ENCODE results near the gene PACS1. TPM values are rescaled to one million over a fixed set of nuclear protein-coding genes. Genes with fewer than 3 reads are reported as not detected.
"Not testable (repeated sequence)": the region's sequence is repeated elsewhere in the genome, so short reads cannot be mapped to it uniquely, and the experiment has no call there.

PACS1 gene
- total RNA-seq, 2 donors from 2014 or later = 65.1 to 84.1 TPM

DNA sequence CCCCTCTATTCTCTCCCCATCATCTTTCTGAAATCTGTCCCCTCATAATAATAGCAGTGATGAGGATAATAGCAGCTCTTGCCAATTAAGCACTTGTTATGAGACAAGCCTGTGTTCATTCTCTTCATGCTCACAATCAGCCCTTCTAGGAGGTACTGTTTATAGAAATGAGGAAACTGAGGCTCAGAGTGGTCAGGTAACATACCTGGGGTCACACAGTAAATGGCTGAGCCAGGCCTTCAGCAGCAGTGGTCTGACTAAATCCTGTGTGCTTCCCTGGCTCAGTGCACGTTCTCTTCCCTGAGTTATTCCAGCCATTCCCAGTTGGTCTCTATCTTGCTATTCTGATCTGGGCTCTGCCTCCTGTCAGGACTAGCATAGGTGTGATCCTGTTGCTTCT is 204.1 kb downstream of the PACS1 start:
- intact Hi-C loops (cut with DNase I) = no loop called here
- no peak for DNase-seq (ENCODE audit: low spot score)

- intact Hi-C loops (cut with DNase I) = no loop called here
- no peak for DNase-seq (ENCODE audit: low spot score)
Observed at GRCh38 chr11:66275396-66275795, 205.3 kb downstream of the PACS1 start.

GRCh38 chr11:66275984-66276612 is 206.0 kb downstream of the PACS1 start:
- intact Hi-C loops (cut with DNase I) = no loop called here
- no peak for DNase-seq (ENCODE audit: low spot score)

DNA sequence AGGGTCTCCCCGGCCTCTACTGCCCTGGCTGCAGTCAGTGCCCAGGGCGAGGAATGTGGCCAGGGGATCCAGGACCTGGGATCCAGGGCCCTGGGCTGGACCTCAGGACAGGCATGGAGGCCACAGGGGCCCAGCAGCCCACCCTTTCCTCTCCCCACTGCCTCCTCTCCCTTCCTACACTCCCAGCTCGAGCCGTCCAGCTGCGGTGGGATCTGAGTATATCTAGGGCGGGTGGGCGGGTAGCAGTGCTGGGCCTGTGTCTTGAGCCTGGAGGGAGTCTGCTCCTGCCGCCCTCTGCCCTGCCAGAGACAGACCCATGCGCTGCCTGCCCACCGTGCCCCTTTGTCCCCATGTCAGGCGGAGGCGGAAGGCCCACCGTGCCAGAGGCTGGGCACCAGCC is 206.5 kb downstream of the PACS1 start:
- DNase-seq (ENCODE audit: low spot score); intact Hi-C loops (cut with DNase I): not testable (repeated sequence)

- DNase-seq (ENCODE audit: low spot score); intact Hi-C loops (cut with DNase I): not testable (repeated sequence)
Observed at GRCh38 chr11:66277064-66277463, 207.0 kb downstream of the PACS1 start.

DNA sequence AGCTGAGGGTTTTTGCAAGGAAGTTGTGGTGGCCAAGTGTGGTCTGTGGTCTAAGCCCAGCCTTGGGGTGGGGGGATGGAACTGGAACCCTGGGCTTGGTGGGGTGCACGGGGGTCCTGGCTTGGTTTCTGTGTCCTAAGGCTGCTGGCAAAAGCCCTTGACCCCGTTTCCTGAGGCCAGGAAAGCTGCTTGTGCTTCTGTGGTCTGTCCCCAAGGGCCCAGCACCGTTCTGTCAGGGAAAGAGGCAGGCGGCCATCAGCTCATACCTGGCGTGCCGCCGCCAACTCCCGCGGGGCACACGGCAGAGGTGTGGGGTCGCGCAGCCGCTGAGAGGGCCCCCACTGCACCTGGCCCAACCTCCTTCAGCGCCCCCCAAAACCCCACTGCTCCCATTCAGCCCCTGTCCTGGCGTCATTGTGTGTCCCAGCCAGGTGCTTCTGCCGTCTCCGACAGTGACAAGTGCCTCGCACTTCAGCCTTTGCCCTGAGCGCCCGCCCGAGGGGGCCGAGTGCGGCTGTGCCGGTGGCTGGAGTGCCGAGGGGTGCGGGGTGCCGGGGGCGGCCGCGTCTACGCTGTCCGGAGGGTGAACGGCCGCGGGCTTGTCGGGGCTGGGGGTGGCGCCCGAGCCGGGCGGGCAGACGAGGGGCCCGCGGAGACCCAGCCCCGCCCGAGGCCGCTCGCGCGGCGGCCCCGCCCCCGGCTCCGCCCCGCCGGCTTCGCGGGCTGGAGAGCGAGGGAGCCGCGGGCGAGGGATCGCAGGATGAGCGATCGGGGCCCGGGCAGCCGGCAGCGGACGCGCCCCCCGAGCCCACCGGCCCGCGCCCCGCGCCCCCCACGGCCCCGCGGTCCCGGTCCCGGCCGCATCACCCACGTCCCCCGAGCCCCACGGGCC is 207.6 kb downstream of the PACS1 start, which contains the start of gene CNIH2:
Gene CNIH2 (plus strand): TSS at position 705 of the 892 bp plus-strand sequence. CDS start 282 bp downstream, outside the sequence.
- intact Hi-C loops (cut with DNase I) = no loop called here
- no peak for DNase-seq (ENCODE audit: low spot score)

DNA sequence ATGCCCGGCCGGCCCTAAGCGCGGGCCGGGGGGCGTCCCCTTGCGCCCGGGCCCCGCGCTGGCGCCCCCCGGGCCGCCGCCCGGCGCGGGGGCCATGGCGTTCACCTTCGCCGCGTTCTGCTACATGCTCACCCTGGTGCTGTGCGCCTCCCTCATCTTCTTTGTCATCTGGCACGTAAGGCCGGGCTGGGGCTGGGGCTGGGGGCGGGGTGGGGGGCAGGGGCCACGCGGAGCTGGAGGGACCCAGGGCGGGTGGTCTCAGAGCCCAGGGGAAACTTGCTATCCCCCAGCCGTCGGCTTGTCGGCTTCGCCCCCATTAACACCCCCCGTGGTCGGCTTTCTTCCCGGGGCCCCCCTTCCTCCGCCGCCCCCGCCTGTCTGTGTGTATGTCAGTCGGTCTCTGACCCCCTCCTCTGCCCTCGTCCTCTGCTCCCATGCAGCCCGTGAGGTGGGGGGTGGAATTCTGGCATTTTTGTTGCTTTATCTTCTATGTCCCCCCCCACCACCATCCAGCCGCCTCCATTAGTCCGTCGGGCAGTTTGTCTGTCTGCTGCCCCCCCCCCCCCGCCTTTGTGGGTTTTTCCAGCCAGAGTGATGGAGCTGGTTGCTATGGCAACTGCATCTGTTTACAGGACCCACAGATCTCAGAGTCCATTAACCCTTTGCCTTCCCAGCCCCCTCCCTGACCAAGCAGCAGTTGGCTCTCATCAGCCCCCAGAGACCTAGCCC is 208.5 kb downstream of the PACS1 start:
- no peak for DNase-seq (ENCODE audit: low spot score)
- intact Hi-C loops (cut with DNase I) = no loop called here

GRCh38 chr11:66279092-66279734 is 209.1 kb downstream of the PACS1 start:
- intact Hi-C loops (cut with DNase I) = no loop called here
- DNase-seq (ENCODE audit: low spot score) = no peak

- DNase-seq (ENCODE audit: low spot score) = no peak
- intact Hi-C loops (cut with DNase I) = loop anchor here in 1 of 2 donors (10.0 kb wide), 1 partner anchor 56 kb away; no protein-coding TSS in a partner anchor
Observed at GRCh38 chr11:66280428-66280827, 210.4 kb downstream of the PACS1 start.

- intact Hi-C loops (cut with DNase I) = loop anchor here in 1 of 2 donors (10.0 kb wide), 1 partner anchor 56 kb away; no protein-coding TSS in a partner anchor
- DNase-seq (ENCODE audit: low spot score) = no peak
Observed at GRCh38 chr11:66281001-66281400, 210.9 kb downstream of the PACS1 start.

- intact Hi-C loops (cut with DNase I) = loop anchor here in 1 of 2 donors (10.0 kb wide), 1 partner anchor 57 kb away; no protein-coding TSS in a partner anchor
- DNase-seq (ENCODE audit: low spot score) = no peak
Observed at GRCh38 chr11:66281776-66282467, 211.8 kb downstream of the PACS1 start.

DNA sequence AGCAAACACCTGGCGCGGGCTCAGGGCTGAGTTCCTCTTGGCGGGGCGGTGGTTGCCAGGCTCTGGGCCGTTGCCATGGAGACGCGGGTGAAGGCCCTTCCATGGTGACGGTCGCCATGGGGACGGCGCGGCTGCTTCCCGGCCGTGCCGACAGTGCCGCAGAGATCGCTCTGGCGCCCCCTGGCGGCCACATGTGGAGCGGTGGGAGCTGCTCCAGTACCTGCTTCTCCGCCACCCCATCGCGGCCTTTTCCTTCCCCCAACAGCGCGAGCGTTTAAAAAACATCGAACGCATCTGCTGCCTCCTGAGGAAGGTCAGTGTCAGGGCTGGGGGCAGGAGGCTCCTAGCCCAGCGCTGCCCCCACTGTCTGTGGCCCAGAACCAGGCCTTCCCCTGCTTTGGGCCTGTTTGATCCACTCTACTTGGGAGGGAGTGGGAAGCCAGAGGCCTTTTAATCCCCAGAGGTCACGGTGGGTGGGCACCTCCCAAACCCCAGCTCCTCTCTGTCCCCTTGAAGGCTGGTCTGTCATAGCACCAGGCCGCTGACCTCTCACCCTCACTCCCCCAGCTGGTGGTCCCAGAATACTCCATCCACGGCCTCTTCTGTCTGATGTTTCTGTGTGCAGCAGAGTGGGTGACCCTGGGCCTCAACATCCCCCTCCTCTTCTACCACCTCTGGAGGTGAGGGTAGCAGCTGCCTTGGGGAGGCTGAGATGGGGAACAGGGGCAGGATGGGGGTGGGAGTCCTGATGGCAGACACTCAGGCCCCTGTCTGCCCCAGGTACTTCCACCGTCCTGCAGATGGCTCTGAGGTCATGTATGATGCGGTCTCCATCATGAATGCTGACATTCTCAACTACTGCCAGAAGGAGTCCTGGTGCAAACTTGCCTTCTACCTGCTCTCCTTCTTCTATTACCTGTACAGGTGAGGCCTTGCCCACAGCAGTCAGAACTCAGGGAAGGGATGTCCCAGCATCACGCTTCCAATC is 212.7 kb downstream of the PACS1 start:
- intact Hi-C loops (cut with DNase I) = loop anchor here in 1 of 2 donors (10.0 kb wide), 1 partner anchor 58 kb away; no protein-coding TSS in a partner anchor
- DNase-seq (ENCODE audit: low spot score) = peak; percentile 100

GRCh38 chr11:66283461-66284105 is 213.5 kb downstream of the PACS1 start:
- no peak for DNase-seq (ENCODE audit: low spot score)
- intact Hi-C loops (cut with DNase I) = loop anchor here in 1 of 2 donors (10.0 kb wide), 1 partner anchor 59 kb away; no protein-coding TSS in a partner anchor

DNA sequence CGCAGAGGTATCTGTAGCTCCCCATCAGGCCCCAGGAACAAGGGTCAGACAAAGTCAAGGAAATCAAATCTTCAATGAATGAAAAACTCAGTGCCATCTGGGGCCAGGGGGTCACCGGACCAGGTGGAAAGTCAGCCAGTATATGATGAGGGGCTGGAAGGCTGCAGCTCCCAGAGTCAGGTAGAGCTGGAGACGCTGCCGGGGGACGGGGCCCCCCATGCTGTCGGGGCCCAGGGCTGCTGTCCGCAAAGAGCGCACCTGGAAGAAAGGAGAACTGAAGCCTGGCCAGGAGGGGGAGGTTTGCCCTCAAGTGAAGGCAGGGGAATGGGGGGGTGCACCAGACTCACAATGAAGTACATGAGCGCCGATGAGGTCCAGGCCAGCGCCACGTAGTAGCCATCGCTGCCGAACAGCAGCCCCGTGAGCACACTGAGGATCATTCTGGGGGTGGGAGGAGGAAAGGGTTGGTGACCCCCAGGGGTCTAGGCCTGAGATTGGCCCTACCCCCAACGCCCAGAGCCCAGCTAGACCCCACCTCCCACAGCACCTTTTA is 214.5 kb downstream of the PACS1 start:
- DNase-seq (ENCODE audit: low spot score) = no peak
- intact Hi-C loops (cut with DNase I) = loop anchor here in 1 of 2 donors (10.0 kb wide), 1 partner anchor 60 kb away; no protein-coding TSS in a partner anchor

DNA sequence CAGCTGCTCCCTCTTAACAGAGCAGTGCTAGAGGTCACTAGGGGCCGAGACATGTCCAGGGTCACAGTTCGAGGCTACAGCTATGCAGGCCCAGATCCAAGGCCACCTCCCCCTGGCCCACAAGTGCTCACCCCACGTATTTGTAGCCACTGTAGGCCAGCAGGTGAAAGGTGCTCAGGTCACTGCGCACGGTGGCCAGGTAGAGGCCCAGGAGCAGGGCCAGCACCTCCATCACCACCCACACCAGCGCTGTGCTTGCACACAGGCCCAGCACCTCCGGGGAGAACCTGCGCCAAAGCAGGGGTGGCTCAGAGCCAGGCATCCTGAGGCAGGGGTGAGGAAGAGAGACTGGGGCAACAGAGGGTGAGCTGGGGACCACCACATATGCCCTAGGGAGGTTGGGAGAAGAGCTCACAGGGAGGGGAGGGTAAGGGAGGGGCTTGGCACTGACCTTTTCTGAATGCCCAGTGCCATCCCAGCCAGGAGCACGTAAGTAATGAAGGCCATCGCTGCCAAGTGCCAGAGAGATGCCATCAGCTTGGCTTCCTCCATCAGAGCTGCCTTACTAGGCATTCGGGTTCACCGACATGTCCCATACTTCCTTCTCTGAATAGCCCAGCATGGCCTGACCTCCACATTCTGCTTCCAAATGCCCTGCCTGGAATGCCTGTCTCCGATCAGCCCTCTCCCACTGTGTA is 215.3 kb downstream of the PACS1 start:
- intact Hi-C loops (cut with DNase I) = loop anchor here in 1 of 2 donors (10.0 kb wide), 1 partner anchor 61 kb away; no protein-coding TSS in a partner anchor
- DNase-seq (ENCODE audit: low spot score) = no peak

DNA sequence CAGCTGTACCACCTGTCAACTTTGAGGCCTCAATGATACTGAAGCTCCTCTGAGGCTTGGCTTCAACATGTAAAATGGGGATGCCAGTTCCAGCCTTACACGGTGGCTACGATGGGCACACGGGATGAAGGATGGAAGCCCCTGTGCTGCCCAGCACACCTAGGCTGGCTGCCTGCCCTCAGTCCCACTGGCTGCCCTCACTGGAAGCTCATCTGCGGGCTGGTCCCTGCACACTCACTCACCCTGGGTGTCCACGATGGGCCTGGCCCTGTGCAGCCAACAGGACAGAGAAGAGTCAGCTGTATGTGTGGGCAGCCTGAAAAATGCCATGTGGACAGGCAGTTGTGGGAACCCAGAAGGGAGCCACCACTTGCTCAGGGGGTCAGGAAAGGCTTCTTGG is 216.6 kb downstream of the PACS1 start:
- intact Hi-C loops (cut with DNase I) = loop anchor here in 1 of 2 donors (10.0 kb wide), 1 partner anchor 62 kb away; no protein-coding TSS in a partner anchor
- no peak for DNase-seq (ENCODE audit: low spot score)
